ENCODE data around the gene ATPAF1.

Gene ATPAF1

DNA sequence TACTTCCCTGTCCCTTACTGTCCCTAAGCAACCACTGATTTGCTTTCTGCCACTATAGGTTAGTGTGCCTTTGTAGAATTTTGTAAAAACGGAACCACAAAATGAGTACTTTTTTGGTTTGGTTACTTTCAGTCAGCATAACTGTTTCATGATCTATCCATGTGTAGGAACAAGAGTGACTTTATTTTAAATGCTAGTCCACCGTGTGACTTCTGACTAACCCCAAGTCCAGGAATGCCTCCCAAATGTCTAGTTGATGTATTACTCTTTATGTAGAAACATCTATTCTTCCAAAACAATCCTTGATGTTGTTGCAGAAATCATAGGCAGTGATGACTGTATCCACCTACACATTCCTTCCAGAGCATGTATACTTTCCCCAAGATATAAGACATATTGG is 21.3 kb downstream of the ATPAF1 start:
- DNase-seq: no peak

- DNase-seq: no peak
Measured at GRCh38 chr1:46646331-46646730, 21.8 kb downstream of the ATPAF1 start.

GRCh38 chr1:46645815-46646214 is 22.3 kb downstream of the ATPAF1 start:
- DNase-seq: no peak

DNA sequence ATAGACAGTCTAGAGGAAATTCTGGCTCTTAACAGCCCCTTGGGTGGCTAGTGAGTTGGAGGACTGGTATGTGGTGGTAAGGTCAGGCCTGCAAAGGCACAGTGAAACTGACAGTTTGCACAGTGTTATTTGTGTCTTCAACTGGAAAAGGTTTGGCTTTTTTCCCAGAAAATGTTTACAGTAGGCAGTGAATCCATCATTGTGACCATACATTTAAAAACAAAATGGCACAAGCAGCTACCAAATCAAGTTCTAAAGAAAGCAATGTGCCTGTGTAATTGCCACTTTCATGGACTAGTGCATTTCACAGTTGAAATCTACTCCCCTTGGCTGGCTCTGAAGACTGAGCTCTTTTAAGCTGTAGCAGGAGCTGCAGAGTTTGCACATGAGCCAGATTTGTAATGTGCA is 24.8 kb downstream of the ATPAF1 start:
- no peak for DNase-seq

GRCh38 chr1:46642115-46642680 is 26.0 kb downstream of the ATPAF1 start:
- no peak for DNase-seq

DNA sequence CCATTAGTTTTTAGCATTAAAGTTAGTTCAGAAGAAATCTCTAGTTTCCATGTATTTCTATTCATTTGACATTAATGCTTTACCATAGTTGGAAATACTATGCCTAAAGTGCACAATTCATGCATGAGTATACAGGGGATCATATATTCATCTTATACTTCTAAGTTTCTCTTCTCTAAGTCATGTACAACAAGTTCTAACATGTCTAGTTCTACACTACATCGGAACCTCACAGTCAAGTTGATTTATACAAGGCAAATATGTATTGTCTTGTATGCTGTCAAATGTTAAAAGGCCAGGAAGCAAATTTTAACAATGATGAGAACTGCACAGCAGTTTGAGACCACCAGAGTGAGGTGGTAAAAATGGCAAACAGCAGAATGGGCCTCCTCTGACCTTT is 28.6 kb downstream of the ATPAF1 start:
- DNase-seq: no peak

GRCh38 chr1:46638921-46639320 is 29.2 kb downstream of the ATPAF1 start:
- DNase-seq: no peak

DNA sequence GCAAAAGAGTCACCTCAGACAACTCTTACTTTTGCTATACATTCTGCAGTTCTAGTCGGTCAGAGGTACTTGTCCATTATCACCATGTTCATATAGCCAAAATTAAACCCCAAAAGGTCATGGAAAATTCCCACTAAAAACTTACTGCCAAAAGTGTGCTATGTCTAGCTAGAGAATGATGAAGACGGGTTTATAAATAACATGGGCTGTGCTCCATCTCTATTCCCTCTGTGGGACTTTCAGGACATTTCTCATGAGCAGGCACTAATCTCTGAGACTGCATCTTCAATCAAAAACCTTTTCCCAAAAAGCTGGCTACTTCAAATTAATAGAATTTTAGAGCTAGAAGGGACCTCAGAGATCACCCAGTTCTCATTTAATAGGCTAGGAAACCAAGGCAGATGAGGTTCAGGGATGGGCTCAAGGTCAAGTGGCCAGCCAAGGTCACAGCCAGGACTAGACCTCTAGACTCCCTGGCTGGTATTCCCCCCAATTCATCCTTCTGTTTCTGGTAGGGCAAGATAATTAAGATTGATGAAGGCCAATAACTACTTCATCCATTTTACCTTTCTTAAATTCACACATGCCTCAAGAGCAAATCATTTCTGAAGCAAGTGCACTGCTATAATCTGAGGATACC is 30.6 kb downstream of the ATPAF1 start:
- DNase-seq: no peak

DNA sequence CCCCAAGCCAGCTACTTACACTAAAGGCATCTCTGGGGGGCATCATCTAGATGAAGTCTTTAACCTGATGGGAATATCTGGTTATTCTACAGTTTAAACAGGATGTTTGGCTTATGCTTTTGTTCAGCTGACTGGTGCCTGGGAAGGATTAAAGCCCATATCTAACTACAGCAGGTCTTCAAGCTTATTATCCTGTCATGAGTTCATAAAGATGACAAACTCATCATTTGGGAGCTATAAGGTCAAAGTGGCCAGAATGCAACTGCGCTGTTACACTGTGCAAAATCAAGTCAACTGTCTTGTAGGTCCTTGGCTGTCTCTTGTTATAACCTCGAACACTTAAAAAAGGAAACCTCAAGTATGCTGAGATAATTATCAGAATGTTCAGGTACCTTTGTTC is 33.0 kb downstream of the ATPAF1 start:
- DNase-seq: no peak

- no peak for DNase-seq
Measured at GRCh38 chr1:46630719-46631118, 37.4 kb downstream of the ATPAF1 start.

DNA sequence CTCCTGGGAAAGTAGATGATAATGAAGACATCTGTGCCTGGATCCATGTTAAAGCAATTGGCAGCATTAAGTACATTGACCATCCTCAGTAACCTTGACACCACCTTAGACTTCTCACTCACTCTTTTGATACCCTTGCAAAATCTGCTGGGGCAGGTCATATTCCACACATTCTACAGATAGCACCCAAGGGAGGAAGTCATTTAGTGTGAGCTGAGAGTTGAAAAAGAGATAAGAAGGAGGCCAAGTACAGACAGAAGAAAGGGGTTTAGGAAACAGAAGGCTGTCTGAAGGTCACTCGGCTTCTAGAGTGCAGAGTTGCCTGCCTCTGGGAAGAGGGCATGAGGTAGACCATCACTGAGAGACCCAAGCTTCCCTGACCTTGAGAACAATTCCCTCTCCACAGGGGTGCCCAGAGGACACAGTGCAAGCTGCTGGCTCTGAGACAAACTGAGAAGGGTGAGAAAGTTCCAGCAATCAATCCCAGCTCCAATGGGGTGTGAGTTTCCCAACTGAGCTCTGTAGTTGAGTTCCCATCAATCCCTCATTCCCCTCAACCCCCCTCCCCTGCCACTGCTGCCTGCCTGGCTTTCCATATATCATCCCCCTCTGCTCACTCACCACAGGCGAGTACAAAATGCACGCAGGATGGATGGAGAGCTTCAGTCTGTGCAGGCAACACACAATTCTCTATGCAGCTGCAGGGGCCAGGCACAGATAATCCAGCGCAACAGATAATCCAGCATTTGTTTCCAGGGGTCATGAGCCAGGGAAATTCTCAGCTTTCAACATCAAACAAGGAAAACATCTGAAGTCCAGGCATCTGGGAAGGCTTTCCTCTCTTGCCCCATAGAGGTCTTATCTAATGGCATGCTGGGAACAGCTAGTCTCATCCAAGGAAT is 44.2 kb downstream of the ATPAF1 start:
- no peak for DNase-seq

DNA sequence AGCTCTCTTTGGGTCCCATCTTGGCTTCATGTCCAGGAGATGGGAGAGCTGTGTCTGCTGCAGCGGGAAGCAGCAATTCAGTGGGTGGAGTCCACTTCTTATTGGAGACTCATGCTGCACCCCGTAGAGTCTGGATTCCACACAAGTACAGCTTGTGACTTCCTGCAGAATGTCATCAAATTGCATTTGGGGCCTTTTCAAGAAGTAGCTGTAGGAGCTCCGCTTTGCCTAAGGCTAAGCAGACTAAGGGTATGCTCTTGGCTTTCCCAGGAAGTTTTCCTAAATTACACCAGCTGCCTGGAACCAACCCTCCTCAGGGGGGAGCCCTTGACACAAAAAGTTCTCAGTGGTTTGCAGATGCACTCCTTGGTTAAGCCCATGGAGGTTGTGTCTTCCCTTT is 45.8 kb downstream of the ATPAF1 start:
- DNase-seq: no peak

GRCh38 chr1:46621930-46622329 is 46.2 kb downstream of the ATPAF1 start:
- no peak for DNase-seq

GRCh38 chr1:46619656-46620258 is 48.4 kb downstream of the ATPAF1 start:
- DNase-seq: no peak

GRCh38 chr1:46618754-46619415 is 49.3 kb downstream of the ATPAF1 start:
- DNase-seq: no peak

GRCh38 chr1:46617833-46618232 is 50.3 kb downstream of the ATPAF1 start:
- DNase-seq: no peak

GRCh38 chr1:46617108-46617800 is 50.9 kb downstream of the ATPAF1 start:
- no peak for DNase-seq

DNA sequence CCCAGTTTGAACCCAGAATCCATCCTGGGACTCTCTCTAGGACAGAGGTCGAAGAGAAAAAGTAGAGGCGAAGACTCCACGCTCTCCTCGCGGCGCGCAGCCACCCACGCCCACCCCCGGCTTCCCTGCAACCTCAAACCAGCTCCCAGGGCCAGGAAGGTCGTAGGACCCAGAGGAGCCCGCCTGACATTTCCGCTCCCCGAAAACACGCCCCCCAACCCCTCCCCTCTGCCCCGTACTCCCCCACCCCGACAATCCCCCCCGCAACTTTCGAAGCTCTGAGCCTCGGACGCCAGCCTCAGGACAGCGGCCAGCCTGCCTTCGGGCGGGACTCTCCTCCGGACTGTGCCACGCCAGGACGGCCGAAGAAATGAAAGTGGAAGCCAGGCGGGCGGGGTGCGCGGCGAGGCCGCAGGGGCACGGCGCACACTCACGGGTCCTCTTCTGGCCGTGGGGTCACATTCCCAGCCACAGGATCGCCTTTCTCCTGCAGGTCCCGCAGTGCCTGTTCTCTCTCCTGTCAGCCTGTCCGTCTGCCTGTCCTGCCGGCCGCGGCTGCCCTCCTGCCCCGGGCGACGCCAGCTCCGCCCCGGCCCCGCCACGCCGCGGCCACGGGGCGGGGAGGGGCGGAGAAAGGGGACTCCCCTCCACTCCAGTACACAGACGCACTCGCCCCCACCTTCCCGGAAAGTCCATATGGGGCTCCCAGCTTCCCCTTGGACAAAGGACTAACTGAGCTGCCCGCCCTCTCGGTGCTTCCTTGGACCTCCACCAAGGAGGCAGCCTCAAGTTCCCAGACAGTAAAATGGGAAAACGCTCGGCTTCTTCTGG is 51.7 kb downstream of the ATPAF1 start, which contains the start of gene MOB3C:
Gene MOB3C, minus strand, starts transcription at position 535 of the 831 bp plus-strand sequence. CDS start 3,490 bp downstream, outside the sequence.
- peak; percentile 89 for DNase-seq

GRCh38 chr1:46615735-46616134 is 52.4 kb downstream of the ATPAF1 start:
- no peak for DNase-seq

GRCh38 chr1:46615088-46615487 is 53.1 kb downstream of the ATPAF1 start:
- DNase-seq: no peak

GRCh38 chr1:46614604-46614984 is 53.6 kb downstream of the ATPAF1 start:
- no peak for DNase-seq
